ENCODE results near the gene IFIT3. TPM values are rescaled to one million over a fixed set of nuclear protein-coding genes. Genes with fewer than 3 reads are reported as not detected.
"Not testable (repeated sequence)": the region's sequence is repeated elsewhere in the genome, so short reads cannot be mapped to it uniquely, and the experiment has no call there.

IFIT3 gene
- polyA plus RNA-seq, 3 donors = 17.4 to 19.1 (median 18.1) TPM

DNA sequence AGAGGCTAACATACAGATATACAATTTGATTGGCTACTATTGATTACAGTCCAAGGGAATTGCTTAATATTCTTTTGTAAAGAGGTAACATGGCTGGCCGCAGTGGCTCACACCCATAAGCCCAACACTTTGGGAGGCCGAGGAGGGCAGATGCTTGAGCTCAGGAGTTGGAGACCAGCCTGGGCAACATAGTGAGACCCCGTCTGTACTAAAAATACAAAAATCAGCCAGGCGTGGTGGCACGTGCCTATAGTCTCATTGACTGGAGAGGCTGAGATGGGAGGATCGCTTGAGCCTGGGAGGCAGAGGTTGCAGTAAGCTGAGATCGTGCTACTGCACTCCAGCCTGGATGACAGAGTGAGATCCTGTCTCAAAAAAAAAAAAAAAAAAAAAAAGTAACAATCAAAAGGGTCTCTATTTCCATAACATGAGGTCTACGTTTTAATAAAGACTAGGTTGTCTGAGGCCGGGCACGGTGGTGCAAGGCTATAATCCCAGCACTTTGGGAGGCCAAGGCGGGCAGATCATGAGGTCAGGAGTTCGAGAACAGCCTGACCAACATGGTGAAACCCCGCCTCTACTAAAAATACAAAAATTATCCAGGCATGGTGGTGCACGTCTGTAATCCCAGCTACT lies 3.8 kb downstream of the IFIT3 start:
- DNase-seq (ENCODE audit: low read depth in 3 of 3, low spot score in 2 of 3) = not testable (repeated sequence)

GRCh38 chr10:89332123-89332633 lies 4.4 kb downstream of the IFIT3 start:
- no peak for DNase-seq (ENCODE audit: low read depth in 3 of 3, low spot score in 2 of 3)

GRCh38 chr10:89335226-89335625 lies 7.4 kb downstream of the IFIT3 start:
- no peak for DNase-seq (ENCODE audit: low read depth in 3 of 3, low spot score in 2 of 3)

- no peak for DNase-seq (ENCODE audit: low read depth in 3 of 3, low spot score in 2 of 3)
Measured at GRCh38 chr10:89336241-89336640, 8.4 kb downstream of the IFIT3 start.

- DNase-seq (ENCODE audit: low read depth in 3 of 3, low spot score in 2 of 3) = no peak
Measured at GRCh38 chr10:89337484-89337883, 9.7 kb downstream of the IFIT3 start.

- DNase-seq (ENCODE audit: low read depth in 3 of 3, low spot score in 2 of 3) = no peak
Measured at GRCh38 chr10:89338713-89339112, 10.9 kb downstream of the IFIT3 start.

DNA sequence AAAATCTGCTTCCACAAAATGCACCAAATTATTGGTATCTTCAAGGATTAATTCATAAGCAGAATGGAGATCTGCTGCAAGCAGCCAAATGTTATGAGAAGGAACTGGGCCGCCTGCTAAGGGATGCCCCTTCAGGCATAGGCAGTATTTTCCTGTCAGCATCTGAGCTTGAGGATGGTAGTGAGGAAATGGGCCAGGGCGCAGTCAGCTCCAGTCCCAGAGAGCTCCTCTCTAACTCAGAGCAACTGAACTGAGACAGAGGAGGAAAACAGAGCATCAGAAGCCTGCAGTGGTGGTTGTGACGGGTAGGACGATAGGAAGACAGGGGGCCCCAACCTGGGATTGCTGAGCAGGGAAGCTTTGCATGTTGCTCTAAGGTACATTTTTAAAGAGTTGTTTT lies 12.1 kb downstream of the IFIT3 start:
- DNase-seq (ENCODE audit: low read depth in 3 of 3, low spot score in 2 of 3) = no peak

DNA sequence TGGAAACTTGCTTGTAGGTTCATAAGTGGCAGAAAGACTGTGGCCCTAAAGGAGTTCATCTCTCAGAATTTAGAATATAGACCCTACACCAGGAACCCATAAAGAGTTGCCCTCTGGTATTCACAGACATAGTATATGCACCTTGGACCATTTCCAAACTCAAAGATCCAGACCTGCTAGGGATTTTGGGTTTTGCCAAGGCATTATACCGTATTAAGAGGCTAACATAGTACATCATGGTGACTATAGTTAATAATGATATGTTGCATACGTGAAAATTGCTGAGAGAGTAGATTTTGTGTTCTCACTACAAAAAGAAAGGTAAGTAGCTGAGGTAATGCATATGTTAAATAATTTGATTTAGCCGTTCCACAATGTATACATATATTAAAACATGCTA lies 13.9 kb downstream of the IFIT3 start:
- DNase-seq (ENCODE audit: low read depth in 3 of 3, low spot score in 2 of 3) = no peak

GRCh38 chr10:89342206-89342958 lies 14.6 kb downstream of the IFIT3 start:
- DNase-seq (ENCODE audit: low read depth in 3 of 3, low spot score in 2 of 3) = no peak

DNA sequence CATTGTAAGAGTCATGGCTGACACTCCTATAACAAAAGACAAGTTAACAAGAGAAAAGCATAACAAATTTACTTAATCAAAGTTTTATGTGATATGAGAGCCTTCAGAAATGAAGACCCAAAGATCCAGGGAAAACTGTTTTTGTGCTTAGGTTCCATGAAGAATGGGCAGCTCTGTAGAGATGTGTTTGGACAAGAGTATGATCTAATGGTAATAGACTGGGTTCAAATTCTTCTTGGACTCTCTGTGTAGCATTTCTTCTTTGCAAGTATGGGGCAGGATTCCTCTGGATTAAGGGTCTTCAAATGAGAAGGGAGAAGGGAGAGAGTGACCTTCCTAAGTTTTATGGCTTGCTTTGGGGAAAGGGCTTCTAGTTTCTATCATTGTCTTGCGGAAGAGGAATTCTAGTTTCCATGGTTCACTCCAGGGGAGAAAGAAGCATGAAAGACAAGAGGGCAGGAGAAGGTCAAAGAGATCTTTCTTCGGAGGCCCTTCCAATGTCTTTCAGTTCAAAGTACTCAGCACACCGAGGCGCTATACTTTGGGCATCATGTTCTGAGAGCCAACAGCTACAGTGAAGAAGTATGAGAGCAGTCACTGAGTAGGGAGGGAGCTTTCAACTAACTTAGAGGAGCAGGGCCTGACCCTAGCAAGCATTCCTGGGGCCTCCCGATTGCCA lies 15.4 kb downstream of the IFIT3 start:
- no peak for DNase-seq (ENCODE audit: low read depth in 3 of 3, low spot score in 2 of 3)

DNA sequence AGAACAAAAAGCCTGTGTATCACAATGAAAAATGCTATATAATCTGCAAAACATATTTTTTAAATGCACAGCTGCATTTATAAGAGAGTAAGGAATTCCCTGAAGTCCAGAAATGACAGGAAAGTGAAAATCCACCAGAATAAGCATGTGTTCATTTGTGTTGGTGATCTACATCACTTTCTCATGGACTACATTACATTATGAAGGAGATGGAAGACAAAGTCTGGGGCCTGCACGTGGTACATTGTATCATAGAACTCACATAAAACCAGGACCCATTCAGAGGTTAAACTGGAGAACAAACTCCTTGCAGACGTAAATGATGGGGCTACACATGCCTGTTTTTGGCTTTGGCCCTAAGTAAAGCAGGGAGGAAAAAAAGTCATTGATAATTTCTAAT lies 16.4 kb downstream of the IFIT3 start:
- DNase-seq (ENCODE audit: low read depth in 3 of 3, low spot score in 2 of 3) = no peak

DNA sequence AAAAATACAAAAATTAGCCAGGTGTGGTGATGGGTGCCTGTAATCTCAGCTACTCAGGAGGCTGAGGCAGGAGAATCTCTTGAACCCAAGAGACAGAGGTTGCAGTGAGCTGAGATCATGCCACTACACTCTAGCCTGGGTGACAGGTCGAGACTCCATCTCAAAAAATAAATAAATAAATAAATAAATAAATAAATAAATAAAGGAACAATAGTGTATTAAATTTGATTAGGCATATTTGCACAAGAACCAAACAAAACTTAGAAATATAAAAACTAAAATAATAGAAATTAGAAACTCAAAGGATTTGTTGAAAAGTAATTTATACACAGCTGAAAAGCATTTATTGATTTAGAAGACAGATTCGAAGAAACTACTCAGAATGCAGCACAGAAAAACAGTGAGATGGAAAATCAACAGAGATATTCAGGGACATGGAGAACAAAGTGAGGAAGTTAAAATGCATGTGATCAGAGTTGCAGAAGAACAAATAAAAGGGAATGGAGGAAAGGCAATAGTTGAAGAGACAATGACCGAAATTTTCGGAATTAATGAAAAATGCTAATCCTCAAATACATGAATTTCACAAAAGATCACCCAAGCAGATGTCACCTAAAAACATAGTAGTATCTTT lies 17.7 kb downstream of the IFIT3 start:
- DNase-seq (ENCODE audit: low read depth in 3 of 3, low spot score in 2 of 3) = no peak

GRCh38 chr10:89346405-89347254 lies 18.8 kb downstream of the IFIT3 start:
- no peak for DNase-seq (ENCODE audit: low read depth in 3 of 3, low spot score in 2 of 3)

DNA sequence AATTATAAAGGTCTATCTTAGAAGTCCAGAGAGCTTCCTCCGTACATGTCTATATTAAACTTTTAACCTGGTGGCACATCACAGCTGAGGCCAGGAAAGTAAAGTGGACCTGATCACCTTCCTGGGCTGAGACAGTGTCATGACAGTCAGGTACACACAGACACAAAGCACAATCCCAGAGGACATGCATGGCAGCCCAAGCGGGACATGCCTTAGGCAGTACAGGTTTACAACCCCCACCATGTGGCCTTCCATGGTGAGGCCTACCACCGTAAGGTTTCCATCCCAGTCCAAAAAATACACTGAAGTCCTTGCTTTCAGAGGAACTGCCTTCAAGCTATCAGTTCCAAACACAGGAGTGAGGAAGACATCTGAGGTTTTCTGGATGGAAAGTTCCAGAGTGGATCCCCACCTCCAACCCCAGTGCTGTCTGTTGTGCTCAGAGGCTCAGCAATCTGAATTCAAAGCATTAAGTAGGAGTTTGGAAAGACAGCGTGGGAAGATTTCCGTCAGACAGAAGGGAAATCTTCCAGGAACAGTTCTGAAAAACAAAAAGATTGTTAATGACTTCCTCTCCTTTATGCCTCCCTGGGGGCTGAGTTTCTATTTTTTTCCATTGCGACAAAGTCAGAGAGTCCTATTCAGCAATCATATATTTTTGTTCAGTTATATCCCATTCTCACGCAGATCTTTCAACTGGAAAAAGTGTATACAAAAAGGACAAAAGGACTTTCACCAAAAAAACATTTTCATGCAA lies 20.1 kb downstream of the IFIT3 start:
- DNase-seq (ENCODE audit: low read depth in 3 of 3, low spot score in 2 of 3) = no peak

DNA sequence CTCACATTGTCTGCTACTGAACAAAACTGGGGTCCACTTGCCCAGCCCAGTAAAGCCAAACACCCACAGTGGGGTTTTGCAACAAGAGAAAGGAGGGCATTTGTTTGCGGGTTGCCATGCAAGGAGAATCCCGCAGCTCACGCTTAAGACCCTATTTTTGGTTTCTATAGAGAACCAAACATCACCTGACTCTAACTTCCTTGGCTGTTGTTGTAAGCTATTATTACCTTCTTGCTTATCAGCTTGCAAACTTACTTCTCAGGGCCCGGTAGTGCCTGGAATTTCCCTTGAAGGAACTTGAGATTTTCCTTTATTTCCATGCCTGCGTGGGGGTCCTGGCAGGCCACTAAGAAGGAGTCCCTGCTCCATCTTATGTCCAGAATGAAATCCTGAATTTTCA lies 20.7 kb downstream of the IFIT3 start:
- DNase-seq (ENCODE audit: low read depth in 3 of 3, low spot score in 2 of 3) = no peak

DNA sequence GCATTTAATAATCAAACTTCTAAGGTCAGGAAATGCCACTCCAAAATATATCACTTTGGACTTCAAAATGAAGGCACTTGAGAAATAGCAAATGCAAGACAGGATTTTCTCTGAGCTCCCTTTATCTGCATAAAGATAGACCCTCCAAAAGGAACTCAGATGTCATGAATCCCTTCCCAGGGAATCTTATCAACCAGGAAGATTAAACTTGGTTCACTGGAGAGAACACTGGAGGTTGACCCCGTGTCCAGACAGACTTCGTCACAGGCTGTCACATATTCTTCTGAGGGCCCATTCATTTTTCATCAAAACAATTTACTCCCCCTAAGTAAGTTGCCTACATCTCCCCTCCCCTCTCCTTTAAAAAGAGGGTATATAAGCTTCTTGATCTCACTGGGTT lies 21.2 kb downstream of the IFIT3 start:
- DNase-seq (ENCODE audit: low read depth in 3 of 3, low spot score in 2 of 3) = no peak

DNA sequence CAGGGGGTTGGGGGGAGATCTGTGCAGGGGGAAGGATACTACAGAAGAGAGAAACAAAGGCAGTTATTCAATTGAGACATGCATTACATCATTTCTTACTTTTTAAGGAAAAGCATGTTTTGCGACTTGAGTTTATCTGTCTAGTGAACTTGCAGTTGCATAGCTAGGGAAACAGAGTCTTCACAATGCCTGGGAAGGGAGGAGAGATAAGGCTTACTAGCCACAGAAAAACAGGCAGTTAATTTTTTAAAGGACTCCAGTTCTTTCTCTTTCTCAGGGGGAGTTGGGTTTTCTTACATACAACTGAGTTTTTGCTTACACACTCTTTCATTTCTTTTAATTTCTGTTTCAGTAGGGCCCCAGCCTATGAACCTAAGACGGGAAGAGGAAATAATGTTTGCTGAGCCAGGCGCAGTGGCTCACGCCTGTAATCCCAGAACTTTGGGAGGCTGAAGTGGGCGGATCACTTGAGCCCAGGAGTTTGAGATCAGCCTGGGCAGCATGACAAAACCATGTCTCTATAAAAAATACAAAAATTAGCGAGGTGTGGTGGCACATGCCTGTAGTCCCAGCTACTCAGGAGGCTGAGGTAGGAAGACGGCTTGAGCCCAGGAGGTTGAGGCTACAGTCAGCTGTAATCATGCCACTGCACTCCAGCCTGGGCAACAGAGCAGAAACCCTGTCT lies 23.0 kb downstream of the IFIT3 start:
- not testable (repeated sequence) for DNase-seq (ENCODE audit: low read depth in 3 of 3, low spot score in 2 of 3)

DNA sequence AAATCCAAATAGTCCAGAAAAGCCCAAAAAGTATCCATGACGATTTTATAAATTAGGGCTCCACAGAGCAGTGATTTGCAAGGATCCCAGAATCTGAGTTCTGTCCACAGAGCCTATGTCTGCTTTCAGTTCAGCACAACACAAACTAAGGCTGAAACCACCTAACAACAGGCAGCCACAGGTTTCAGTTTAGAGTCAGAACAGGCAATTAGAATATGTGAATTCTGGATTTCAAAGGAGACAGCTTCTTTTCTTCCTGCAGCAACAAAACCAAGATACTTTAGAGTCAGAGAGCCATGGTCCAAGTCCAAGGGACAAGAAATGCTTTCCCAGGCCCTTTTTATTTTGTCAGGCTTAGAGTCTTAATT lies 23.6 kb downstream of the IFIT3 start:
- DNase-seq (ENCODE audit: low read depth in 3 of 3, low spot score in 2 of 3) = no peak
